Ammon's horn (tissue), 1 donor: ENCODE measurements around the gene S100A10.

Experiments used
- DNase-seq: peaks from one replicate; pipeline ENCODE4 v3.0.0-alpha.2; 2016; ENCODE audit warnings: low spot score

The S100A10 gene

DNA sequence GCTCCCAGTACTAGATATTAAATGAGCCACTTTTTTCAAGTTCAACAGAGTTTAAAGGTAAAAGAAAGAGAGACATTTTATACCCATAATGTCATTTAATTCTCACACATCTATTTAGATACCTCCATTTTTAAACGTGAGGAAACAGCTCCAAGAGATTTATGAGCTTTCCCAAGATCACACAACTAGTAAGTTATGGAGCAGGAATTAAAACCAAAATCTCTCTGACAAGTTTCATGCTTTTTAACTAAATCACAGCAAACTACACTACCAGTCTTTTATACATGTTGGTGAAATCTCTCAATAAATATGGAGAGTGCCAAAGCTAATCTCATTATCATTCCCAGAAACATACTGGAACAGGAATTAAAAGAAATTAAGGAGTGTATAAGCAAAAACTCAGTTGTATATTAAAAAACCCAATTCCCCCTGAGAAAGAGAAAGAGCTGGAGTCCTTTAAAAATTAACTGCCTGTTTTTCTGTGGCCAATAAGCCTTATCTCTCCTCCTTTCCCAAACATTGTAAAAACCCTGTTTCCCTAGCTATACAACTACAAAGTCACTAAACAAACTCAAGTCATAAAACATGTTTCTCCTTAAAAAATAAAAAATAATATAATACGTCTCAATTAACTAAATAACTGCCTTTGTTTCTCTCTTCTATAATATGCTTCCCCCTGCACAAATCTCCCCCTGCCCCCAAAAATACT lies 57.6 kb downstream of the S100A10 start:
- DNase-seq, result no peak

DNA sequence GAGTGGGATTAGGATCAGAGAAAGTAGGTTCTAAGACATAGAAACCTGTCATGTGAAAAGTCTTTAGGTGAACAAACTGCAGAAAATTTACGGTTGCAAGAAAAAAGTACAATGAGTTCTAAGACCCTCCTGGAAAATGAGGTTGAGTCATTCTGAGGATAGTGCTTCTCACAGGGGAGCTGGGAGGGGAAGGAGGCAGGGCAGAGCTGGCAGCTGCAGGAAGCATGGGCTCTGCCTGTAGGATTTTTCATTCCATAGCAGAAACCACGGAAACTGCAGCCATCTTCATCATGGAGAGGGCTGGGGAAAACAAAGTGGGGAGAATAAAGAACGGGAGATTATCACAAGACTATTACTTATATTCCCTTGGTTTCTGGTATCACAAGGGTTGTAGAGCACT lies 58.5 kb downstream of the S100A10 start:
- DNase-seq, result no peak

- peak; percentile 59 for DNase-seq
These were observed 59.6 kb downstream of the S100A10 start for GRCh38 chr1:151934048-151934493.
